Karpas-422 (cell line): ENCODE measurements around the gene RNF5. TPM values are rescaled to one million over a fixed set of nuclear protein-coding genes. Genes with fewer than 3 reads are reported as not detected.
A peak's percentile ranks its signal among the peaks of the same experiment; 100 is the strongest.
"Not testable (repeated sequence)": the region's sequence is repeated elsewhere in the genome, so short reads cannot be mapped to it uniquely, and the experiment has no call there.

Experiments used
- DNase-seq: peaks from one replicate; pipeline ENCODE4 v3.0.0-alpha.2; 2015
- H2AFZ ChIP-seq: fragments of 200-600 bp; sonication (generic); 2 replicates; pipeline ENCODE4 v1.6.1; 2014; ENCODE audit warnings: antibody characterized with exemption, low read length, mixed read lengths
- H3K27ac ChIP-seq: fragments of 200-600 bp; sonication (generic); 2 replicates; pipeline ENCODE4 v1.5.1; 2014; ENCODE audit warnings: mild to moderate bottlenecking, low read length, moderate library complexity
- H3K27me3 ChIP-seq: fragments of 200-600 bp; sonication (generic); 2 replicates; pipeline ENCODE4 v1.6.1; 2014; ENCODE audit warnings: low read length, mixed read lengths
- H3K36me3 ChIP-seq: fragments of 200-600 bp; sonication (generic); 2 replicates; pipeline ENCODE4 v1.6.1; 2014; ENCODE audit warnings: low read length, mixed read lengths; ENCODE audit not compliant: insufficient read depth
- H3K4me1 ChIP-seq: fragments of 200-600 bp; sonication (generic); 2 replicates; pipeline ENCODE4 v1.6.1; 2014; ENCODE audit warnings: mild to moderate bottlenecking, low read length, mixed read lengths
- H3K4me2 ChIP-seq: fragments of 200-600 bp; sonication (generic); 2 replicates; pipeline ENCODE4 v1.6.1; 2014; ENCODE audit warnings: low read length, low read depth, mild to moderate bottlenecking; ENCODE audit not compliant: poor library complexity, severe bottlenecking
- H3K4me3 ChIP-seq: fragments of 200-600 bp; sonication (generic); 2 replicates; pipeline ENCODE4 v1.5.1; 2014; ENCODE audit warnings: mild to moderate bottlenecking, antibody characterized with exemption, low read length, mixed read lengths
- H3K79me2 ChIP-seq: fragments of 200-600 bp; sonication (generic); 2 replicates; pipeline ENCODE4 v1.6.1; 2014; ENCODE audit warnings: mild to moderate bottlenecking, low read length, mixed read lengths
- H3K9ac ChIP-seq: fragments of 200-600 bp; sonication (generic); 2 replicates; pipeline ENCODE4 v1.6.0; 2014; ENCODE audit warnings: low read length
- H3K9me2 ChIP-seq: fragments of 200-600 bp; sonication (generic), shearing (Covaris generic); replicated peaks from 2 replicates; pipeline ENCODE4 v1.6.0; 2014; ENCODE audit warnings: mild to moderate bottlenecking, low read length, moderate library complexity; ENCODE audit not compliant: insufficient read depth
- H3K9me3 ChIP-seq: fragments of 300-700, 200-600 bp; sonication (generic); 2 replicates; pipeline ENCODE4 v1.6.1; 2014; ENCODE audit warnings: low read length, mixed read lengths
- H4K20me1 ChIP-seq: fragments of 200-600 bp; sonication (generic); 2 replicates; pipeline ENCODE4 v1.6.1; 2014; ENCODE audit warnings: mild to moderate bottlenecking, antibody characterized with exemption, low read length, low read depth; ENCODE audit not compliant: insufficient read depth
- total RNA-seq: library from RNA; depleted of rRNA; stranded (reverse); fragments of >200 nt; shearing (Covaris generic); gene quantifications from 2 replicates; pipeline ENCODE4 v1.2.3, GENCODE V29; 2014; ENCODE audit warnings: low replicate concordance

The RNF5 gene
- total RNA-seq, 1 experiment from 2014 or later = 73.5 TPM

- H3K36me3 ChIP-seq = no peaks in the 10 kb centered on the region
- no peaks in the 10 kb centered on the region for H4K20me1 ChIP-seq
- H3K4me1 ChIP-seq = peaks cover 33% of the 10 kb centered on the region
- H3K27me3 ChIP-seq = no peaks in the 10 kb centered on the region
- H3K4me3 ChIP-seq = no peak overlapping the region
- no peak overlapping the region for H3K27ac ChIP-seq
- H3K79me2 ChIP-seq = no peaks in the 10 kb centered on the region
- peak; percentile 35 for DNase-seq
- H3K9me2 ChIP-seq = no peaks in the 10 kb centered on the region
- H3K9ac ChIP-seq = no peak overlapping the region
- H3K9me3 ChIP-seq = no peaks in the 10 kb centered on the region
- no peak overlapping the region for H3K4me2 ChIP-seq
- no peak overlapping the region for H2AFZ ChIP-seq
Observed at GRCh38 chr6:32198866-32199265, 20.7 kb downstream of the RNF5 start.

GRCh38 chr6:32200711-32201475 is 22.7 kb downstream of the RNF5 start:
- peak; percentile 29 for DNase-seq

GRCh38 chr6:32202186-32202585 is 24.0 kb downstream of the RNF5 start:
- Histone ChIP-seq H3K27me3 (no peaks in the 10 kb centered on the region), H3K36me3 (no peaks in the 10 kb centered on the region), H3K27ac (no peak overlapping the region), H3K9me2 (no peaks in the 10 kb centered on the region), H2AFZ (no peak overlapping the region), H4K20me1 (no peaks in the 10 kb centered on the region), H3K4me1 (peaks cover 7% of the 10 kb centered on the region), H3K9ac (no peak overlapping the region), H3K79me2 (no peaks in the 10 kb centered on the region), H3K4me3 (no peak overlapping the region), H3K4me2 (no peak overlapping the region), H3K9me3 (no peaks in the 10 kb centered on the region)
- peak; percentile 2 for DNase-seq

More at GRCh38 chr6:32200711-32201475, 22.7 kb downstream of the RNF5 start:
- H3K4me1 ChIP-seq = peaks cover 18% of the 10 kb centered on the region
- H2AFZ ChIP-seq = no peak overlapping the region
- H3K4me2 ChIP-seq = no peak overlapping the region
- H3K27ac ChIP-seq = no peak overlapping the region
- no peaks in the 10 kb centered on the region for H4K20me1 ChIP-seq
- H3K79me2 ChIP-seq = no peaks in the 10 kb centered on the region
- H3K36me3 ChIP-seq = no peaks in the 10 kb centered on the region
- H3K9me2 ChIP-seq = no peaks in the 10 kb centered on the region
- H3K9me3 ChIP-seq = no peaks in the 10 kb centered on the region
- H3K27me3 ChIP-seq = no peaks in the 10 kb centered on the region
- H3K9ac ChIP-seq = no peak overlapping the region
- H3K4me3 ChIP-seq = no peak overlapping the region

GRCh38 chr6:32203426-32204267 is 25.4 kb downstream of the RNF5 start:
- Histone ChIP-seq H3K4me2 (no peak overlapping the region), H3K4me1 (peaks cover 11% of the 10 kb centered on the region), H3K79me2 (no peaks in the 10 kb centered on the region), H4K20me1 (no peaks in the 10 kb centered on the region), H3K27me3 (no peaks in the 10 kb centered on the region), H3K9ac (no peak overlapping the region), H3K9me2 (no peaks in the 10 kb centered on the region), H3K36me3 (no peaks in the 10 kb centered on the region), H3K9me3 (no peaks in the 10 kb centered on the region), H2AFZ (no peak overlapping the region), H3K4me3 (no peak overlapping the region), H3K27ac (no peak overlapping the region)
- DNase-seq = no peak

- no peaks in the 10 kb centered on the region for H3K36me3 ChIP-seq
- no peaks in the 10 kb centered on the region for H3K9me2 ChIP-seq
- no peaks in the 10 kb centered on the region for H4K20me1 ChIP-seq
- no peak overlapping the region for H3K27ac ChIP-seq
- H3K79me2 ChIP-seq = no peaks in the 10 kb centered on the region
- H3K9ac ChIP-seq = no peak overlapping the region
- H3K4me3 ChIP-seq = no peak overlapping the region
- peaks cover 11% of the 10 kb centered on the region for H3K4me1 ChIP-seq
- H3K4me2 ChIP-seq = no peak overlapping the region
- H2AFZ ChIP-seq = no peak overlapping the region
- H3K27me3 ChIP-seq = no peaks in the 10 kb centered on the region
- no peaks in the 10 kb centered on the region for H3K9me3 ChIP-seq
- peak; percentile 28 for DNase-seq
Observed at GRCh38 chr6:32204268-32204715, 26.1 kb downstream of the RNF5 start.

GRCh38 chr6:32208996-32209395 is 30.8 kb downstream of the RNF5 start:
- Histone ChIP-seq H3K27me3 (no peaks in the 10 kb centered on the region), H3K36me3 (no peaks in the 10 kb centered on the region), H3K9me3 (no peaks in the 10 kb centered on the region), H3K9me2 (no peaks in the 10 kb centered on the region), H4K20me1 (no peaks in the 10 kb centered on the region), H3K9ac (no peak overlapping the region), H3K4me2 (no peak overlapping the region), H3K4me3 (no peak overlapping the region), H2AFZ (no peak overlapping the region), H3K4me1 (peaks cover 11% of the 10 kb centered on the region), H3K27ac (no peak overlapping the region), H3K79me2 (no peaks in the 10 kb centered on the region)
- DNase-seq = no peak

GRCh38 chr6:32210191-32210601 is 32.0 kb downstream of the RNF5 start:
- Histone ChIP-seq H3K9me3 (no peaks in the 10 kb centered on the region), H2AFZ (no peak overlapping the region), H3K79me2 (no peaks in the 10 kb centered on the region), H3K27ac (no peak overlapping the region), H3K4me1 (peaks cover 11% of the 10 kb centered on the region), H3K4me3 (no peak overlapping the region), H3K4me2 (no peak overlapping the region), H3K36me3 (no peaks in the 10 kb centered on the region), H4K20me1 (no peaks in the 10 kb centered on the region), H3K27me3 (no peaks in the 10 kb centered on the region), H3K9me2 (no peaks in the 10 kb centered on the region), H3K9ac (no peak overlapping the region)
- no peak for DNase-seq

- H3K4me2 ChIP-seq, H3K36me3 ChIP-seq, H3K4me3 ChIP-seq, H3K27ac ChIP-seq, H3K79me2 ChIP-seq, DNase-seq, H3K9me3 ChIP-seq, H4K20me1 ChIP-seq, H3K9me2 ChIP-seq, H2AFZ ChIP-seq, H3K27me3 ChIP-seq, H3K9ac ChIP-seq: not testable (repeated sequence)
- H3K4me1 ChIP-seq = peaks cover 11% of the 10 kb centered on the region
Observed at GRCh38 chr6:32211432-32211831, 33.2 kb downstream of the RNF5 start.
